ENCODE measurements around the gene PLK3. TPM values are rescaled to one million over a fixed set of nuclear protein-coding genes. Genes with fewer than 3 reads are reported as not detected.
"Not testable (repeated sequence)": the region's sequence is repeated elsewhere in the genome, so short reads cannot be mapped to it uniquely, and the experiment has no call there.

Gene PLK3
- total RNA-seq, 1 experiment from 2014 or later: 12.7 TPM

GRCh38 chr1:44822131-44822701 lies 22.0 kb downstream of the PLK3 start:
- H3K4me1 ChIP-seq (replicated peaks; ENCODE audit: insufficient read depth): peaks cover 16% of the 10 kb centered on the region
- DNase-seq: no peak
- H3K4me2 ChIP-seq: no peak overlapping the region
- CTCF ChIA-PET: interaction anchor here (0.6 to 1.1 kb wide), 2 partner anchors 29 to 457 kb away, joined by 3 read pairs; no protein-coding TSS in a partner anchor
- H3K27me3 ChIP-seq (ENCODE audit: insufficient read depth, low read depth): no peaks in the 10 kb centered on the region
- H3K9me2 ChIP-seq (ENCODE audit: insufficient read depth): no peaks in the 10 kb centered on the region
- H3K27ac ChIP-seq: no peak overlapping the region
- TF ChIP-seq, protein P1, sequence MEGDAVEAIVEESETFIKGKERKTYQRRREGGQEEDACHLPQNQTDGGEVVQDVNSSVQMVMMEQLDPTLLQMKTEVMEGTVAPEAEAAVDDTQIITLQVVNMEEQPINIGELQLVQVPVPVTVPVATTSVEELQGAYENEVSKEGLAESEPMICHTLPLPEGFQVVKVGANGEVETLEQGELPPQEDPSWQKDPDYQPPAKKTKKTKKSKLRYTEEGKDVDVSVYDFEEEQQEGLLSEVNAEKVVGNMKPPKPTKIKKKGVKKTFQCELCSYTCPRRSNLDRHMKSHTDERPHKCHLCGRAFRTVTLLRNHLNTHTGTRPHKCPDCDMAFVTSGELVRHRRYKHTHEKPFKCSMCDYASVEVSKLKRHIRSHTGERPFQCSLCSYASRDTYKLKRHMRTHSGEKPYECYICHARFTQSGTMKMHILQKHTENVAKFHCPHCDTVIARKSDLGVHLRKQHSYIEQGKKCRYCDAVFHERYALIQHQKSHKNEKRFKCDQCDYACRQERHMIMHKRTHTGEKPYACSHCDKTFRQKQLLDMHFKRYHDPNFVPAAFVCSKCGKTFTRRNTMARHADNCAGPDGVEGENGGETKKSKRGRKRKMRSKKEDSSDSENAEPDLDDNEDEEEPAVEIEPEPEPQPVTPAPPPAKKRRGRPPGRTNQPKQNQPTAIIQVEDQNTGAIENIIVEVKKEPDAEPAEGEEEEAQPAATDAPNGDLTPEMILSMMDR (conservative IDR thresholded peaks at IDR 0.05): no peak
- no peak for TF ChIP-seq EZH2 (IDR thresholded peaks at IDR 0.05; ENCODE audit: low read depth)
- peaks cover 28% of the 10 kb centered on the region for H3F3A ChIP-seq (ENCODE audit: insufficient read depth, low read depth)
- H3K9me3 ChIP-seq (ENCODE audit: insufficient read depth, low read depth): no peaks in the 10 kb centered on the region
- H4K20me1 ChIP-seq (ENCODE audit: insufficient read depth): no peaks in the 10 kb centered on the region
- no peak overlapping the region for H2AFZ ChIP-seq
- H3K79me2 ChIP-seq (ENCODE audit: low read depth): no peaks in the 10 kb centered on the region
- POLR2A ChIA-PET (ENCODE audit: unreplicated experiment): interaction anchor here (0.6 kb wide), 1 partner anchor 47 kb away, joined by 4 read pairs; no protein-coding TSS in a partner anchor
- no TSS peak for BruUV-seq (replicated peaks)
- no peaks in the 10 kb centered on the region for H3K36me3 ChIP-seq (ENCODE audit: low read depth)
- intact Hi-C loops (cut with micrococcal nuclease; ENCODE audit: unreplicated experiment): no loop called here
- no peak overlapping the region for H3K4me3 ChIP-seq

DNA sequence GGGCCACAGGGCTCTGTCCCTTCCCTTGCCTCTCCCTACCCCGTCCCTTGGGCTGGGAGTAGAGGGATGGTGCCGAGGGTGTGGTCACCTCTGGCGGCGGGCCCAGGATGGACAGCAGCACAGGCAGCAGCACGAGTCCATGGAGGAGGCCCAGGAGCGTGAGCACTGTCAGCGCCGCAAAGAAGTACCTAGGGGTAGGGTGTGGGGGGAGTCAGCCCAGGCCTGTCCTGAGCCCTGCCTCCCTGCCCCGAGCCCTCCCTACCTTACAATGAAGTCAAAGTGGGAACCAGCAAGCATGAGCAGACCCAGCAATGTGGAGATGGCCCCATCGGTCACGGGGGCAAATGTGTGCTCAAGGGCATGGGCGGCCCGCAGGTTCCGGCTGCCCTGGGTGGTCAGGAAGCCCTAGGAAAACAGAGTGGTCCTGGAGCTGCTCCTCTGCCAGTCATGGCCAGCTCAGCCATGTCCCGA lies 22.8 kb downstream of the PLK3 start:
- H3K9me3 ChIP-seq (ENCODE audit: insufficient read depth, low read depth): no peaks in the 10 kb centered on the region
- H3K4me1 ChIP-seq (replicated peaks; ENCODE audit: insufficient read depth): peaks cover 14% of the 10 kb centered on the region
- H3K79me2 ChIP-seq (ENCODE audit: low read depth): no peaks in the 10 kb centered on the region
- no peaks in the 10 kb centered on the region for H4K20me1 ChIP-seq (ENCODE audit: insufficient read depth)
- TF ChIP-seq, protein P1 (conservative IDR thresholded peaks at IDR 0.05): no peak
- TF ChIP-seq EZH2 (IDR thresholded peaks at IDR 0.05; ENCODE audit: low read depth): no peak
- no peak overlapping the region for H2AFZ ChIP-seq
- no peak overlapping the region for H3K4me2 ChIP-seq
- intact Hi-C loops (cut with micrococcal nuclease; ENCODE audit: unreplicated experiment): no loop called here
- ChIA-PET CTCF (interaction anchor here (1.1 kb wide), 1 partner anchor 30 kb away, joined by 3 read pairs; no protein-coding TSS in a partner anchor), POLR2A (ENCODE audit: unreplicated experiment) (no interaction called here)
- H3K27ac ChIP-seq: no peak overlapping the region
- BruUV-seq (replicated peaks): no TSS peak
- no peaks in the 10 kb centered on the region for H3K27me3 ChIP-seq (ENCODE audit: insufficient read depth, low read depth)
- no peak overlapping the region for H3K4me3 ChIP-seq
- peaks cover 25% of the 10 kb centered on the region for H3F3A ChIP-seq (ENCODE audit: insufficient read depth, low read depth)
- H3K9me2 ChIP-seq (ENCODE audit: insufficient read depth): no peaks in the 10 kb centered on the region
- no peaks in the 10 kb centered on the region for H3K36me3 ChIP-seq (ENCODE audit: low read depth)
- DNase-seq: no peak

- DNase-seq; H3K27me3 ChIP-seq (ENCODE audit: insufficient read depth, low read depth); H3K27ac ChIP-seq; H3K4me2 ChIP-seq; H2AFZ ChIP-seq; POLR2A ChIA-PET (ENCODE audit: unreplicated experiment); H4K20me1 ChIP-seq (ENCODE audit: insufficient read depth); H3K9me3 ChIP-seq (ENCODE audit: insufficient read depth, low read depth); intact Hi-C loops (cut with micrococcal nuclease; ENCODE audit: unreplicated experiment); H3K4me3 ChIP-seq; H3K4me1 ChIP-seq (replicated peaks; ENCODE audit: insufficient read depth); CTCF ChIA-PET; H3K9me2 ChIP-seq (ENCODE audit: insufficient read depth); H3K79me2 ChIP-seq (ENCODE audit: low read depth); H3K36me3 ChIP-seq (ENCODE audit: low read depth); BruUV-seq (replicated peaks): not testable (repeated sequence)
- peaks cover 11% of the 10 kb centered on the region for H3F3A ChIP-seq (ENCODE audit: insufficient read depth, low read depth)
Observed at GRCh38 chr1:44824392-44824791, 24.2 kb downstream of the PLK3 start.

All from PC-9 (cell line).